ENCODE measurements around the gene TLR9. TPM values are rescaled to one million over a fixed set of nuclear protein-coding genes. Genes with fewer than 3 reads are reported as not detected.

The TLR9 gene, protein sequence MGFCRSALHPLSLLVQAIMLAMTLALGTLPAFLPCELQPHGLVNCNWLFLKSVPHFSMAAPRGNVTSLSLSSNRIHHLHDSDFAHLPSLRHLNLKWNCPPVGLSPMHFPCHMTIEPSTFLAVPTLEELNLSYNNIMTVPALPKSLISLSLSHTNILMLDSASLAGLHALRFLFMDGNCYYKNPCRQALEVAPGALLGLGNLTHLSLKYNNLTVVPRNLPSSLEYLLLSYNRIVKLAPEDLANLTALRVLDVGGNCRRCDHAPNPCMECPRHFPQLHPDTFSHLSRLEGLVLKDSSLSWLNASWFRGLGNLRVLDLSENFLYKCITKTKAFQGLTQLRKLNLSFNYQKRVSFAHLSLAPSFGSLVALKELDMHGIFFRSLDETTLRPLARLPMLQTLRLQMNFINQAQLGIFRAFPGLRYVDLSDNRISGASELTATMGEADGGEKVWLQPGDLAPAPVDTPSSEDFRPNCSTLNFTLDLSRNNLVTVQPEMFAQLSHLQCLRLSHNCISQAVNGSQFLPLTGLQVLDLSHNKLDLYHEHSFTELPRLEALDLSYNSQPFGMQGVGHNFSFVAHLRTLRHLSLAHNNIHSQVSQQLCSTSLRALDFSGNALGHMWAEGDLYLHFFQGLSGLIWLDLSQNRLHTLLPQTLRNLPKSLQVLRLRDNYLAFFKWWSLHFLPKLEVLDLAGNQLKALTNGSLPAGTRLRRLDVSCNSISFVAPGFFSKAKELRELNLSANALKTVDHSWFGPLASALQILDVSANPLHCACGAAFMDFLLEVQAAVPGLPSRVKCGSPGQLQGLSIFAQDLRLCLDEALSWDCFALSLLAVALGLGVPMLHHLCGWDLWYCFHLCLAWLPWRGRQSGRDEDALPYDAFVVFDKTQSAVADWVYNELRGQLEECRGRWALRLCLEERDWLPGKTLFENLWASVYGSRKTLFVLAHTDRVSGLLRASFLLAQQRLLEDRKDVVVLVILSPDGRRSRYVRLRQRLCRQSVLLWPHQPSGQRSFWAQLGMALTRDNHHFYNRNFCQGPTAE
- total RNA-seq = not detected in 2 replicates

DNA sequence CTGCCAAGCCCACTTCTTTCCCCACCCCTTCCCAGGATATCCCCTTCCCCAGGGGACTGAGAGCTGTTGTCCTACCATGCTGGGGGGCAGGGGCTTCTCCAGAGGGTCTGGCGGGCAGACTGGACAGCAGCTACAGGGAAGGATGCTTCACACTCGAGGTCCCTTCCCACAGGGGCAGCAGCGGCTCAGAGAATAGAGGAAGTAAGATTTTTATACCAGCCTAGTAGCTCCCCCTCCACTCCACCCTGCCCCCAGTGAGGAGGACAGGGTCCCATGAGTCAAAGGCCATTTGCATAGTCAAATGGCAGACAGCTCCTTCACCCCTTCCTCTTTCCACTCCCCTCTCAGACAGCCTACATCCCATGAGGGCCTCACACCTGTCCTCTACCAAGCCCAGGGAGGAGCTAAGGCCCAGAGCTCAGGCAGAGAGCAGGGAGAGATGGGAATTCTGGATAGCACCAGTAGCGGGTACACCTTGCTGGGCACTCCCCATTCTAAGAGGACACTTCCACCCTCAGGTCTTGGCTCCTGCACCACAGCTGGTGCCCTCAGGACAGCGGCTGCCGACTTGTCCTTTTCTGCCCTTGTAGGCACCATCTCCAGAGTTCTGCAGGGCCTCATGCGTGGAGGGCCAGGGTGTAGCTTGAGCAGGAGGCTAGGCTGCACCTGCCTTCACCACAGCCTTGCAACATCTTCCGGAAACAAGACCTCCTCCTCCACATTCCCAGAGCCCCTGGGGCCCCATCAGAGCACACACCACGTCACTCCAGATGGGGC, at the start of gene TLR9:
Gene TLR9, minus strand, starts transcription at position 194 of the 777 bp plus-strand sequence. Its CDS starts 116 bp downstream, at position 78.

DNA sequence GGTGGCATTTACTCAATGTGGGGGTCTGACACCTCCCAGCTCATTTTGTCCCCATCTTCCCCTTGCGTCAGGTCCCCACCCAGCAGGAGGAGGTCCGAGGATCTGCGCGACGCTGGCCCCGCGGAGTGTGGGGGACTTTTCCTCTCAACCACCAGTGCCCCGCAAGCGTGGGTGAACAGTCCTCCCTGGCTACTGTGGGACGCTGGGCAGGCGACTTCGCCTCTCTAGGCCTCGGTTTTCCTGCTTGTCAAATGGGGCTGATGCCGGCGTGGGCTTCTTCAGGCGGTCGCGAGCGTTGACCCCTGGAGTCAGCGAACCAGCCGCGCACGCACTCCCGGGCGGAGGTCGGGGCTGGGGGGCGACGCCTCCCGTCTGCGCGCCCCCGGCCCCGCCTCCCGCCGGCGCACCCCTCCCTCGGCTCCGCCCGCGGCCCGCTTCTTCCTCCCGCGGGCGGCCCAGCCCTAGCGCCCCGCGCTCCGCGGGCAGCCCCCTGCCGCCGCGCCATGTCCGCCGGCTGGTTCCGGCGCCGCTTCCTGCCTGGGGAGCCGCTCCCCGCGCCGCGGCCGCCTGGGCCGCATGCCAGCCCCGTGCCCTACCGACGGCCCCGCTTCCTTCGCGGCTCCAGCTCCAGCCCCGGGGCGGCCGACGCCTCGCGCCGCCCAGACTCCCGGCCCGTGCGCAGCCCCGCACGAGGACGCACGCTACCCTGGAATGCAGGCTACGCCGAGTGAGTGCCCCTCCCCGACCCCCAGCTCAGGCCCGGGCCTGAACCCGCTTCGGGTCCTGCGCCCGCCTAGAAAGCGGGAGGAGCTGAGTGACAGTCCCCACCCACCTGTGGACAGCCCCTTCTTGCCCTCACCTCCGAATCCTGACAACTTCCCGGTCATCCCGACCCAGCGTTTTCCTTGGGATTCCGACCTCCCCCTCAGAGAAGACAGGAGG, 20.1 kb upstream of the TLR9 start, which contains the start of gene PPM1M:
Gene PPM1M, plus strand, starts transcription at position 438 of the 942 bp plus-strand sequence. Its CDS starts 66 bp downstream, at position 504.

DNA sequence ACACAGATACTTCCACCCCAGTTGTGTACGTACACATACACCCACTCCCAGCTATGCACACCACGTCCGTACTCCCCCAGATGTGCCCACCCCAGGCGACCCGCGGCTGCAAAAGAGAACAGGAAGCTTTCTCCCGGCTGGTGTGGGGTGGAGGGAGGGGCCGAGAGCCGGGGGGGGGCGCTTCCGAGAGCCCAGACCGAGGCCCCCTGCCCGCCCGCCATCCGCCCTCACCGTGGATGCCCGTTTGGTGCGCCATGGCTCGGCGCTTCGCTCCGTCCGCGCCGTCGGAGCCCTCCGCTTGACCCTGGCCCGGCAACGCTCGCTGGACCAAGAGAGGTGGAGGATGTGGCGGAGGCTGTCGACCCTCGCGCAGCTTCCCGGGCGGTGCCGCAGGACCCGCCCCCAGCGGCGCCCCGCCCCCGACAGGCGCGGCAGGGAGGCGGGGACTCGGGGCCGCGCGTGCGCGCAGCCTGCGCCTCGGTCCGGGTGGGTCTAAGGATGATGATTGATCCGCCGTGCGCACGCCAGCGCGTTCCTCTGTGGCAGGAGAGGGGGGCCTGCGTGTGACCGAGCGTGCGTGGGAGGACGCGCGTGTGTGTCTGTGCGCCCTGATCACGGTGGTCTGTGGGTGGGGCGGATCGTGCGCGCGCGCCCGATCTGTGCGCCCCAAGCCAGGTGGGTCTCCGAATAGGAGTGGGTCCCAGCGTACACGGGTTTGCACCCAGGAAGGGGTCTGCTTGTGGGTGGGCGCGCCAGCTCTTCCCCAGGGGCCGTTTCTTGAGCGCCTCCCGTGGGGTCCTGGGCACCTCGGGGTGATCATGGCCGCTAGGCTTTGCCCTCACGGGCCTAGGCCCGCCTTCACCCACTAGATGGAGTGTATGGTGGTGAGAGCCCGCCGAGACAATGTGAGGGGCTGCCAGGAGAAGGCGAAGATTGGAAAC, 13.6 kb upstream of the TLR9 start, which contains the start of gene TWF2:
Gene TWF2, minus strand, starts transcription at position 398 of the 941 bp plus-strand sequence. Its CDS starts 142 bp downstream, at position 256.

DNA sequence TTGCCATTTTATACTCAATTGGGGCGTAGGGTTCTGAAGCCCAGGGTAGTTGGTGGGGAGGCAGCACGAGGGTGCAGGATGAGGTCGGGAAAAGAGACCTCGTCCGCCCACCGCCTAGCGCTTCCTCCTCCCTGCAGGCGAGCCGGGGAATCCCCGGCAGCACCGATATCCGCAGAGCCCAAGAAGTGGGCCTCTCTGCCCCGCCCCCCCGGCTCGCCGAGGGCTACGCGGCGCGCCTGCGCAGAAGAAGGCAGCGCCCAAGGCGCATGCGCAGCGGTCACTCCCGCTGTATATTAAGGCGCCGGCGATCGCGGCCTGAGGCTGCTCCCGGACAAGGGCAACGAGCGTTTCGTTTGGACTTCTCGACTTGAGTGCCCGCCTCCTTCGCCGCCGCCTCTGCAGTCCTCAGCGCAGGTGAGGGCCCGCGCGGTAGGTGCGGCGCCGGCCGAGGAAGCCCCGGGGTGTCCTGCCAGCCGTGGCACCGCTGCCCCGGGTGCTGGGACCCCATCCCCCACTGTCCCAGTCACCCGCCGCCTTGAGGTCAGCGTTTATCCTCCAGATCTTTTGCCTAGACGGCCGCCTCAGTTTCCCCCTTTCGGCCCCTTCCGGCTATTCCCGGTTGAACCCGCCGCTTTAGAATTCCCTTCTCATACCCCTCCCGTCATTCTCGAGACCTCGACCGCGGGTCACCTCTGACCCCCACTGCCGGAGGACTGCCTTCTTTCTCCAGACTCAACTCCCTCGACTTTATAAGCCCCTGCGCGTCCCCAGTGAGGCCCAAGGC, 27.4 kb downstream of the TLR9 start, which contains the start of gene ALAS1:
Gene ALAS1, plus strand, starts transcription at position 319 of the 784 bp plus-strand sequence. CDS start 1,082 bp downstream, outside the sequence.

Other genes starting within 250 kb of the TLR9 start
- gene ACY1, start 242.1 kb downstream of the TLR9 start, total RNA-seq = 15.6 and 19.8 TPM in 2 replicates
- gene RPL29, start 229.8 kb downstream of the TLR9 start, total RNA-seq = 1,157 and 1,199 TPM in 2 replicates
- gene DUSP7, start 169.1 kb downstream of the TLR9 start, total RNA-seq = 9.6 and 10.4 TPM in 2 replicates
- 9.1 and 11.4 TPM in 2 replicates for gene POC1A, start 71.2 kb downstream of the TLR9 start, total RNA-seq
- 45.1 and 47.1 TPM in 2 replicates for gene ALAS1, start 27.5 kb downstream of the TLR9 start, total RNA-seq
- gene TWF2, start 13.5 kb upstream of the TLR9 start, total RNA-seq = 106 and 168 TPM in 2 replicates
- gene PPM1M, start 20.1 kb upstream of the TLR9 start, total RNA-seq = 5.8 and 12.3 TPM in 2 replicates
- gene WDR82, start 53.0 kb upstream of the TLR9 start, total RNA-seq = 60.4 and 83.6 TPM in 2 replicates
- gene GLYCTK, start 62.2 kb upstream of the TLR9 start, total RNA-seq = 18.8 and 24.4 TPM in 2 replicates
- gene DNAH1, start 90.7 kb upstream of the TLR9 start, total RNA-seq = 0.97 and 1.5 TPM in 2 replicates
- gene BAP1, start 184.4 kb upstream of the TLR9 start, total RNA-seq = 60.2 and 61.7 TPM in 2 replicates
- gene PHF7, start 185.0 kb upstream of the TLR9 start, total RNA-seq = 3.2 and 4.2 TPM in 2 replicates
- gene SEMA3G, start 219.5 kb upstream of the TLR9 start, total RNA-seq = 39.5 and 61.1 TPM in 2 replicates
- gene TNNC1, start 228.4 kb upstream of the TLR9 start, total RNA-seq = not detected in 2 replicates
- gene NISCH, start 230.0 kb upstream of the TLR9 start, total RNA-seq = 48.7 and 78.7 TPM in 2 replicates

Measured in epithelial cell of umbilical artery (primary cell).